ENCODE results near the gene LEPROT.

DNA sequence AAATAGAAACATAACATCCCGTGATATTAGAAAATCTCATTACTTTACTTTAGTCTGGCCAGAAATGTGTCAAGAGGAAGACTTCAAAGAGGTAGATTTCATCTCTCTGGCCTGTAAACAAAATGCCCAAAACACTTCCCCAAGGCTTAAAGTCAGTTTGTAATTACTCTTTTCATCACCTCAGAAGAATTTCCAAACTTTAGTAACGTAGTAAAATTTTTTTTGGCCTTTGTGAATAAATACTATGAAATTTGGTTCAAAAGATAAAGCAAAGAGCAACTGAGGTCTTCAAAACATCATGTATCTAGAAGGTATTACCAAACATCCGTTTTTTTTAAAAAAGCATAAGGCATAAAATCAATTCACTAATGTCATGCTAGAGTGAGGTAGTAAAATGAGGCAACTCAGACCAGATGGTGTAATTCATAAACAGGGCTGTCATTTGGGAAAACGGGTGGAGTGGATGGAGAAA, 51.4 kb downstream of the LEPROT start:
- TF ChIP-seq, protein P1, sequence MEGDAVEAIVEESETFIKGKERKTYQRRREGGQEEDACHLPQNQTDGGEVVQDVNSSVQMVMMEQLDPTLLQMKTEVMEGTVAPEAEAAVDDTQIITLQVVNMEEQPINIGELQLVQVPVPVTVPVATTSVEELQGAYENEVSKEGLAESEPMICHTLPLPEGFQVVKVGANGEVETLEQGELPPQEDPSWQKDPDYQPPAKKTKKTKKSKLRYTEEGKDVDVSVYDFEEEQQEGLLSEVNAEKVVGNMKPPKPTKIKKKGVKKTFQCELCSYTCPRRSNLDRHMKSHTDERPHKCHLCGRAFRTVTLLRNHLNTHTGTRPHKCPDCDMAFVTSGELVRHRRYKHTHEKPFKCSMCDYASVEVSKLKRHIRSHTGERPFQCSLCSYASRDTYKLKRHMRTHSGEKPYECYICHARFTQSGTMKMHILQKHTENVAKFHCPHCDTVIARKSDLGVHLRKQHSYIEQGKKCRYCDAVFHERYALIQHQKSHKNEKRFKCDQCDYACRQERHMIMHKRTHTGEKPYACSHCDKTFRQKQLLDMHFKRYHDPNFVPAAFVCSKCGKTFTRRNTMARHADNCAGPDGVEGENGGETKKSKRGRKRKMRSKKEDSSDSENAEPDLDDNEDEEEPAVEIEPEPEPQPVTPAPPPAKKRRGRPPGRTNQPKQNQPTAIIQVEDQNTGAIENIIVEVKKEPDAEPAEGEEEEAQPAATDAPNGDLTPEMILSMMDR (conservative IDR thresholded peaks at IDR 0.05; ENCODE audit: low read depth in 2 of 2) = no peak
- TF ChIP-seq EZH2phosphoT487 (IDR thresholded peaks at IDR 0.05; ENCODE audit: unreplicated experiment) (no peak), CREB1 (CRISPR knock-in tag; IDR thresholded peaks at IDR 0.05; ENCODE audit: low read depth) (no peak), JUNB (IDR thresholded peaks at IDR 0.05; ENCODE audit: unreplicated experiment) (no peak), EZH2 (IDR thresholded peaks at IDR 0.05; ENCODE audit: low read depth, unreplicated experiment) (no peak), POLR2AphosphoS5 (IDR thresholded peaks at IDR 0.05; ENCODE audit: low read depth) (no peak), ZNF331 (CRISPR knock-in tag; IDR thresholded peaks at IDR 0.05; ENCODE audit: low read depth) (no peak)
- TF ChIP-seq, protein P2, sequence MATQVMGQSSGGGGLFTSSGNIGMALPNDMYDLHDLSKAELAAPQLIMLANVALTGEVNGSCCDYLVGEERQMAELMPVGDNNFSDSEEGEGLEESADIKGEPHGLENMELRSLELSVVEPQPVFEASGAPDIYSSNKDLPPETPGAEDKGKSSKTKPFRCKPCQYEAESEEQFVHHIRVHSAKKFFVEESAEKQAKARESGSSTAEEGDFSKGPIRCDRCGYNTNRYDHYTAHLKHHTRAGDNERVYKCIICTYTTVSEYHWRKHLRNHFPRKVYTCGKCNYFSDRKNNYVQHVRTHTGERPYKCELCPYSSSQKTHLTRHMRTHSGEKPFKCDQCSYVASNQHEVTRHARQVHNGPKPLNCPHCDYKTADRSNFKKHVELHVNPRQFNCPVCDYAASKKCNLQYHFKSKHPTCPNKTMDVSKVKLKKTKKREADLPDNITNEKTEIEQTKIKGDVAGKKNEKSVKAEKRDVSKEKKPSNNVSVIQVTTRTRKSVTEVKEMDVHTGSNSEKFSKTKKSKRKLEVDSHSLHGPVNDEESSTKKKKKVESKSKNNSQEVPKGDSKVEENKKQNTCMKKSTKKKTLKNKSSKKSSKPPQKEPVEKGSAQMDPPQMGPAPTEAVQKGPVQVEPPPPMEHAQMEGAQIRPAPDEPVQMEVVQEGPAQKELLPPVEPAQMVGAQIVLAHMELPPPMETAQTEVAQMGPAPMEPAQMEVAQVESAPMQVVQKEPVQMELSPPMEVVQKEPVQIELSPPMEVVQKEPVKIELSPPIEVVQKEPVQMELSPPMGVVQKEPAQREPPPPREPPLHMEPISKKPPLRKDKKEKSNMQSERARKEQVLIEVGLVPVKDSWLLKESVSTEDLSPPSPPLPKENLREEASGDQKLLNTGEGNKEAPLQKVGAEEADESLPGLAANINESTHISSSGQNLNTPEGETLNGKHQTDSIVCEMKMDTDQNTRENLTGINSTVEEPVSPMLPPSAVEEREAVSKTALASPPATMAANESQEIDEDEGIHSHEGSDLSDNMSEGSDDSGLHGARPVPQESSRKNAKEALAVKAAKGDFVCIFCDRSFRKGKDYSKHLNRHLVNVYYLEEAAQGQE (IDR thresholded peaks at IDR 0.05; ENCODE audit: unreplicated experiment) = no peak
